GM18909 (cell line): ENCODE data around the gene STX3.
"Not testable (repeated sequence)": the region's sequence is repeated elsewhere in the genome, so short reads cannot be mapped to it uniquely, and the experiment has no call there.

ENCODE experiments used
- ATAC-seq: cut with Tn5 transposase; IDR thresholded peaks from one replicate; pipeline ENCODE4 v1.9.1; 2021; ENCODE audit warnings: mild to moderate bottlenecking; ENCODE audit not compliant: unreplicated experiment, poor library complexity

STX3 gene

GRCh38 chr11:59756845-59757244 lies 1.7 kb downstream of the STX3 start:
- no peak for ATAC-seq

GRCh38 chr11:59758401-59759037 lies 3.3 kb downstream of the STX3 start:
- ATAC-seq, result no peak

GRCh38 chr11:59759900-59760299 lies 4.7 kb downstream of the STX3 start:
- no peak for ATAC-seq

DNA sequence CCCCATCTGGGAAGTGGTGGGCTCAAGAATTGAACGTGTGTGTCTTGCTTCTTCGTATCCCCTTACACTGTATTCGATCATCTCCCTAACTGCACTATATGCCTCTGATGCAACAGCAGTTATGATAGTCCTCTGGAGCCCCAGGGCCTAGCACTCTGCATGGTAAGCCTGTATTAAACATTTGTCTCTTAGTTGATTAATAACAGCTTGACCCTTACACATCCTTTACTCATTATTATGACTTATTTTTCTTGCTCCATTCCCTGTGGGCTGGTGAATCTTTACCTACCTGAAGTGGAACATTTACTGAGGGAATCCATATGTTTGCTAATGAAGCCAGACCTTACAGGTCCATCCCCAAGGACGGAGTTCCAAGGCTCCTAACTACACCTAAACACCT lies 5.6 kb downstream of the STX3 start:
- ATAC-seq, result no peak

DNA sequence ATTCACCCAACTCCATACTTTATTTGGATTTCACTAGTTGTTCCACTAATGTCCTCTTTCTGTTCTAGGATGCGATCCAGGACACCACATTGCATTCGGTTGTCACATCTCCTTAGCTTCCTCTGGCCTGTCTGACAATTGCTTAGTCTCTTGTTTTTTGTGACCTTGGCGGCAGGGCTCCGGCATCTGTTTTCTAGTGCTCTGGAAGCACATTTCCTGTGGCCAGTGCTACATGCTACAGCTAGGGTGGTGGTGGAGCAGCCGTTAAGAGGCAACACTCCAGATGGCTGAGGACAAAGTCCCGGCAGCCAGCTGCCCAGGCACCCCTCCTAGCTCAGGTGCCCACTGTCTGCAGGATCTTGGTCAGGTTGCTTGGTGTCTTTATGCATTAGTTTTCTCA lies 6.8 kb downstream of the STX3 start:
- ATAC-seq, result no peak

GRCh38 chr11:59765068-59765735 lies 10.0 kb downstream of the STX3 start:
- no peak for ATAC-seq

- no peak for ATAC-seq
Measured at GRCh38 chr11:59766542-59767224, 11.5 kb downstream of the STX3 start.

DNA sequence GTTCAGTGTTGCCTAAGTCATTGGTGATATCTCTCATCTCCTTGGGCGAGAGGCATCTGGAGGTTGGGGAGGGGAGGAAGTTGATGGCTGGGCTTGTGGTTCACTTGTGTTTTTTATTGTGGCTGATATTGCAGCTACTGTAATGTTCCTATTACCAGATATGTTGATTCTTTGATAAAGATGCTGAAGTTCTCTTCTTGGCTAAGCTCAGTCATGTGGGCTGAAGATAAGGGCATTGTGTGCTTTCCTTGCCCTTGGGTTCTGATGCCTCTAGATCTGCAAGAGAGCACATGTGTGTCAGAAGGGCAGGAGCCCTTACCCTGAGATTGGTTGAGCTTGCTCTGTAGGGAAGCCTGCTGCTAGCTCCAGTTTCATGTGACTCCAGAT lies 12.0 kb downstream of the STX3 start:
- ATAC-seq, result no peak

GRCh38 chr11:59769111-59769510 lies 13.9 kb downstream of the STX3 start:
- no peak for ATAC-seq

DNA sequence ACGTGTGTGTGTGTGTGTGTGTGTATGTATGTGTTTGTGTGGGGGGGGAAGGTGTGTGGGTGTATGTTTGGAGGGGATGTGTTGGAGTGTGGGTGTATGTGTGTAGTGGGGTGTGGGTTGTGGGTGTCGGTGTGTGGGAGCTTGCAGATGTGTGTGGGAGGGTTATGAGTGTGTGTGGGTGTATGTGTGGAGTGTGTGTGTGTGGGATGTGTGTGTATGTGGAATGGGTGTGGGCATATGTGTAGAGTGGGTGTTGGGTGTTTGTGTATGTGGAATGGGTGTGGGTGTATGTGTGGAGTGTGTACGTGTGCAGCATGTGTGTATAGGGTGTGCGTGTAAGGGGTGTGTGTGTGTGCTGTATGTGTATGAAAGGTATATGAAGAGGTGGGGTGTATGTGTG lies 14.7 kb downstream of the STX3 start:
- ATAC-seq, result no peak

DNA sequence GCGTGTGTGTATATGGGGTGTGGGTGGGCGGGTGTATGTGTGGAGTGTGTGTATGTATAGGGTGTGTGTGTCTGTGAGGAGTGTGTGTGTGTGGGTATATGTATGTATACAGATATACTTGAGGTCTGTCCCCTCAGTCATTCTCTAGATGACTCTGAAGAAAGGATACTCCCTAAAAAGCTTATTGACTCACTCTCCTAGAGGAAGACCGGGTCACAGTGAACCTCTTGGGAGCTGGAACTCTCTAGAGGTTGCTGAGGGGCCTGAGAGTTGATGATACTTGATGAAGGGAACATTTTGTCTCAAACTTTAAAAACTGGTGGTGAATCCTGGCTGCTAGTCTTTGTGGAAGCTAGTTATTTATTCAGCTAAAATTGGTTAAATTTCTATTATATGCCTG lies 15.1 kb downstream of the STX3 start:
- no peak for ATAC-seq

DNA sequence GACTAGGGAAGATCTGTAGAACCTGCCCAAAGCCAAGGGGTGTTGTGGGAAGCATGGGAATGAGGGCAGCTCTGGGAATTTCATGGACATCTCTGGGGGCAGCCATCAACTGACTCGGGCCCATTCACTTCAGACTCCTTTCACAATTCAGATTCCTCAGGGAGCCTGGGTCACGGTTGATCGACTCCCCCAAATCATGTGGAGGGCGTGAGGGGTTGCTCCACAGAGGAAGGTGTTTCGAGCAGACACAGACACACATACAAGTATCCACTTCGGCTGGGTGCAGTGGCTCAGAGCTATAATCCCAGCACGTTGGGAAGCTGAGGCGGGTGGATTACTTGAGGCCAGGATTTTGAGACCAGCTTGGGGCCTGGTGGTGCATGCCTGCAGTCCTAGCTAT lies 15.7 kb downstream of the STX3 start:
- no peak for ATAC-seq

DNA sequence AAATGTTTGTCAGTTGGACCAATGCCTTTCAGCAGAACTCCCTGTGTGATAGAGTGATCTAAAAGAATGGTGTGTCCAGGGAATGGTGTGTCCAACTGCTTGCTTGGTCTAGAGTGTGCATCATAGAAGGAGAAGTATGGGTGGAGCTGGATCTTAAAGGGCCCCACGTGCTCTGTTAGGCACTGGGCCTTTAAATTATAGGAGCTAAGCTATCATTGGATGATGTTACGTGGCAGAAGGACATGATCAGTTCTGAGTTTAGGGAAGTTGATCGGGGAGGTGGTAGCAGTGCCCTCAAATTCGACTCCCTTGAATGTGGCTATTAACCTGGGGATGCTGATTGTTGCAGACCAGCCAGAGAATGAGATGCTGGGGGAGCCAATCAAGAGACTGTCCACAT lies 16.4 kb downstream of the STX3 start:
- ATAC-seq, result no peak

DNA sequence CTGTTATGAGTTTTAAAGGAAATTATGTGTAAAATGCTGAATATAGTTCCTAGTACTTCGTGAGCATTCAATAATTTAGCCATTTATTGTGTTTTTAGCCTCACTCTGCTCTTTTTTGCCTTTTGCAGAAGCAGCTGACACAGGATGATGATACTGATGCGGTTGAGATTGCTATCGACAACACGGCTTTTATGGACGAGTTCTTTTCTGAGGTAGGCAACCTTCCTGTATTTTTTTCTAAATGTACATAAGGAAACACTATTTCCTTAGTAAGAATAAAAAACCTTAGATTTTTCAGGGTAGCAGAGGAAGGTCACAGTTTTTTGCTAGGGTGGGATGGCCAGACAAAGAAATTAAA lies 17.9 kb downstream of the STX3 start:
- no peak for ATAC-seq

DNA sequence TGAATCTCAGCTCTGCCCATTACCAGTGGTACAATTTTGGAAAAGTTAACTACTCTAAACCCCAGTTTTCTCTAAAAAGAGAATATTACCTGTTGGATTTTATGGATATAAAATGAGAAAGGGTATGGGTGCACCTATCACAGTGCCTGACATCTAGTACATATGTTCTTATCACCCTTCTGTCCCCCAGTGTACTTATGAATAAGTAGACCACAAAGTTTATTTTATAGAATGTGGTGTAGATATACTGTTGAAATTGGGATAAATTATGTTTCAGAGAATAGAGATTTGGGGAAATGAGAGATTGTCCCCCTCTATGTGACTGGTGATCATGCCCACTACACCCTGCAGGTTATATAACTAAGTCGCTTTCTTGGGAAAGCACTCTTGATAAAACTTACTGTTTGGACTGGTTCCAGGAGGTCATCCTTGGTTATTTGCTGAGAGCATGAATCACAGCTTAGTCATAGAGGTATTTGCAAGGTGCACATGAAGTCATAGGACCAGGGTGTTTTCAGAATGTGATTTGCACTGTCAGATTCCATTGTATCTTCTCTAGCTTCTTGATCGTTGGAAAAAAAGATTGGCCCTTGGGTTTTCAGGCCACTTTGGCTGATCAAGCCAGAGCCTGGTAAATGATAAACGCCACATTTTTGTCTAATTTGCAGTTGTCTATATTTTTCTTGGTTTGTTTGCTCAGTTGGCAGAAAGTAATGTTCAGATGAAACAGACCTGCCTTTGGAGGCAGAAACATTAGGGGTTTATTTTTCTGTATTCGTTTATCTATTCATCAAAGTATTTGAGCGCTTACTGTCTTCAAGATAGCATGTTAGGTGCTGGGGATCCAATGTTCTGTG lies 21.3 kb downstream of the STX3 start:
- ATAC-seq, result no peak

- ATAC-seq, result no peak
Measured at GRCh38 chr11:59777104-59777503, 21.9 kb downstream of the STX3 start.

- no peak for ATAC-seq
Measured at GRCh38 chr11:59778122-59778521, 22.9 kb downstream of the STX3 start.

DNA sequence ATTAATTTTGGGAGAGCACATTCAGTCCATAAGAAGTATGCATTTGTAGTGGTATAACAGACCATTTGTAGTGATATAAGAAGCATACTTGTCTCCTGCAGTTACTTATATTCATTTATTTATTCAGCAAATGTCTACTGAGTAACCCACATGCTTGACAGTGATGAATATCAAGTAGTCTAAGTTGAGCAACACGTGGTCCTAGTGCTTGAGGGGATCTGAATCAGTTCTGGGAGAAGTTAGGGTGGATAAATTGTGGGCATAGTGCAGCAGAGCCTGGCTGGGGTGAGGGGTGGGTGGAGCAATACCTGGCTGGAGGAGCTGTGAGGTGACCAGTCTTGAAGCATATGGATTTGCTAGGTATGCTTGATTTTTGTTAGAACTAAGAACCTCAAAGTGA lies 24.3 kb downstream of the STX3 start:
- ATAC-seq, result no peak

DNA sequence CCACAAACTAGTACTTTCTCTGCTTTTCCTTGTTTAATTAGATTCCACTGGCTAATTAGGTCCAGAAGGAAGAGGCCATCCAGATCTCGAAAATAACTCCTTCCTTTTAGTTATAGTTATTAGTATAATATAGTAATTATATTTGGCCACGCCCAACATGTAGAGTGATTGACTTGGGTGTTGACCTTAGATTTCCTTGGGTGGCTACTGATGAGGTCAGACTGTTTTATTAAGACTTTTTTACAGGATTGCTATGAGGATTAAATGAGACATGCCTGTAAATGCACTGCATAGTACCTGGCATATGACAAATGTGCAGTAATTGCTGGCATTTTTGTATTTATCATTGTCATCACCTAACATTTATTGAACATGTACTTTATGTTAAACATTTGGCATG lies 26.9 kb downstream of the STX3 start:
- no peak for ATAC-seq

GRCh38 chr11:59783632-59784090 lies 28.5 kb downstream of the STX3 start:
- ATAC-seq, result no peak

DNA sequence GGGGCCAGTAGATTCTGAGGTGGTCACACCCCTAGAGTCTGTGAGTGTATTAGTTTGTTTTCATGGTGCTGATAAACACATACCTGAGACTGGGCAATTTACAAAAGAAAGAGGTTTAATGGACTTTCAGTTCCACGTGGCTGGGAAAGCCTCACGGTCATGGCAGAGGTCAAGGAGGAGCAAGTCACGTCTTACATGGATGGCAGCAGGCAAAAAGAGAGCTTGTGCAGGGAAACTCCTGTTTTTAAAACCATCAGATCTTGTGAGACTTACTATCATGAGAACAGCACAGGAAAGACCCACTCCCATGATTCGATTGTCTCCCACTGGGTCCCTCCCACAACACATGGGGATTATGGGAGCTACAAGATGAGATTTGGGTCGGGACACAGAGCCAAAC lies 29.3 kb downstream of the STX3 start:
- not testable (repeated sequence) for ATAC-seq
